HEK293 (cell line): ENCODE results near the gene CASP7.

Source experiments
- CTCF ChIA-PET: fragments of 350-600 bp; formaldehyde crosslinking; extraction: SDS; loops from one replicate; lab custom pipeline; 2021; ENCODE audit warnings: antibody characterized with exemption; lab: Yijun Ruan, JAX
- POLR2A ChIA-PET: fragments of 300-600 bp; formaldehyde crosslinking; extraction: SDS; loops from one replicate; lab custom pipeline; 2020; ENCODE audit warnings: antibody characterized with exemption, inconsistent platforms; lab: Yijun Ruan, JAX
- H3K27ac ChIP-seq: fragments of 200-500 bp; sonication (Bioruptor generic); 2 replicates; pipeline ENCODE4 v1.5.1; 2014; ENCODE audit warnings: low read depth, low read length, control low read depth, inconsistent platforms; ENCODE audit errors: extremely low read depth
- H3K36me3 ChIP-seq, 2 experiments: fragments of 200-500 bp in 1 of 2; sonication (Bioruptor generic) in 1 of 2; 1 replicate in 1 of 2; 2 replicates in 1 of 2; pipeline ENCODE4 v1.5.1; 2014 to 2017; ENCODE audit warnings: inconsistent platforms in 2 of 2, low read length in 2 of 2; ENCODE audit not compliant: control insufficient read depth in 2 of 2, insufficient read depth in 1 of 2
- H3K4me1 ChIP-seq: fragments of 200-500 bp; sonication (Bioruptor generic); 2 replicates; pipeline ENCODE4 v1.5.1; 2014; ENCODE audit warnings: mild to moderate bottlenecking, low read length, inconsistent platforms; ENCODE audit not compliant: control insufficient read depth, insufficient read depth
- H3K4me3 ChIP-seq: 2 replicates; pipeline ENCODE4 v1.5.1; 2011; ENCODE audit warnings: low read depth, mild to moderate bottlenecking, control low read depth, low read length, moderate library complexity
- H3K9me3 ChIP-seq: fragments of 200-500 bp; sonication (Bioruptor generic); 2 replicates; pipeline ENCODE4 v1.5.1; 2014; ENCODE audit warnings: low read depth, low read length, inconsistent platforms; ENCODE audit not compliant: control insufficient read depth, insufficient read depth
- KLF7 ChIP-seq: fragments of 450-650 bp; formaldehyde crosslinking; IDR thresholded peaks from 2 replicates; pipeline ENCODE4 v1.5.1; 2016; ENCODE audit warnings: missing biosample characterization, missing genetic modification characterization, borderline replicate concordance
- SP2 ChIP-seq: fragments of 450-650 bp; formaldehyde crosslinking; IDR thresholded peaks from 2 replicates; pipeline ENCODE4 v1.5.1; 2016; ENCODE audit warnings: missing biosample characterization, missing genetic modification characterization
- TCF7L2 ChIP-seq: IDR thresholded peaks from 2 replicates; pipeline ENCODE4 v1.6.1; 2011; ENCODE audit warnings: low read depth, mild to moderate bottlenecking, inconsistent platforms, low read length, moderate library complexity, borderline replicate concordance
- TSHZ1 ChIP-seq: fragments of 450-650 bp; formaldehyde crosslinking; IDR thresholded peaks from 2 replicates; pipeline ENCODE4 v1.5.1; 2016; ENCODE audit warnings: missing biosample characterization, missing genetic modification characterization, borderline replicate concordance
- ZBTB26 ChIP-seq: fragments of 450-650 bp; formaldehyde crosslinking; optimal IDR thresholded peaks from 2 replicates; pipeline ENCODE3; 2016; ENCODE audit warnings: missing biosample characterization, mild to moderate bottlenecking, missing genetic modification characterization
- ZFP41 ChIP-seq: fragments of 450-650 bp; formaldehyde crosslinking; IDR thresholded peaks from 2 replicates; pipeline ENCODE4 v1.5.1; 2016; ENCODE audit warnings: missing biosample characterization, missing genetic modification characterization, borderline replicate concordance
- ZNF10 ChIP-seq: fragments of 450-650 bp; formaldehyde crosslinking; IDR thresholded peaks from 2 replicates; pipeline ENCODE4 v1.5.1; 2017; ENCODE audit warnings: missing biosample characterization, missing genetic modification characterization
- ZNF155 ChIP-seq: fragments of 450-650 bp; formaldehyde crosslinking; IDR thresholded peaks from 2 replicates; pipeline ENCODE4 v1.5.1; 2016; ENCODE audit warnings: missing biosample characterization, missing genetic modification characterization
- ZNF169 ChIP-seq: fragments of 450-650 bp; formaldehyde crosslinking; IDR thresholded peaks from 2 replicates; pipeline ENCODE4 v1.5.1; 2016; ENCODE audit warnings: missing biosample characterization, missing genetic modification characterization
- ZNF174 ChIP-seq: fragments of 450-650 bp; formaldehyde crosslinking; IDR thresholded peaks from 2 replicates; pipeline ENCODE4 v1.5.0; 2017; ENCODE audit warnings: missing biosample characterization, mild to moderate bottlenecking, missing genetic modification characterization
- ZNF18 ChIP-seq: fragments of 450-650 bp; formaldehyde crosslinking; IDR thresholded peaks from 2 replicates; pipeline ENCODE4 v1.5.1; 2016; ENCODE audit warnings: missing biosample characterization, missing genetic modification characterization
- ZNF184 ChIP-seq: fragments of 450-650 bp; IDR thresholded peaks from 2 replicates; pipeline ENCODE4 v1.5.1; 2018; ENCODE audit warnings: missing biosample characterization, mild to moderate bottlenecking, missing genetic modification characterization
- ZNF202 ChIP-seq: fragments of 450-650 bp; formaldehyde crosslinking; IDR thresholded peaks from 2 replicates; pipeline ENCODE4 v1.5.1; 2016; ENCODE audit warnings: missing biosample characterization, missing genetic modification characterization, borderline replicate concordance
- ZNF341 ChIP-seq: fragments of 450-650 bp; formaldehyde crosslinking; IDR thresholded peaks from 2 replicates; pipeline ENCODE4; 2016; ENCODE audit warnings: low read depth, missing biosample characterization, missing genetic modification characterization
- ZNF473 ChIP-seq: fragments of 450-650 bp; formaldehyde crosslinking; IDR thresholded peaks from 2 replicates; pipeline ENCODE4 v1.5.1; 2017; ENCODE audit warnings: missing biosample characterization, missing genetic modification characterization
- ZNF561 ChIP-seq: fragments of 450-650 bp; IDR thresholded peaks from 2 replicates; pipeline ENCODE4 v1.5.1; 2018; ENCODE audit warnings: missing biosample characterization, missing genetic modification characterization, borderline replicate concordance
- ZNF623 ChIP-seq: fragments of 450-650 bp; formaldehyde crosslinking; IDR thresholded peaks from 2 replicates; pipeline ENCODE4 v1.5.1; 2016; ENCODE audit warnings: missing biosample characterization, missing genetic modification characterization
- ZNF629 ChIP-seq: fragments of 450-650 bp; formaldehyde crosslinking; IDR thresholded peaks from 2 replicates; pipeline ENCODE4 v1.5.1; 2017; ENCODE audit warnings: missing biosample characterization, missing genetic modification characterization
- ZSCAN4 ChIP-seq: fragments of 450-650 bp; formaldehyde crosslinking; IDR thresholded peaks from 2 replicates; pipeline ENCODE4 v1.5.1; 2017; ENCODE audit warnings: missing biosample characterization, missing genetic modification characterization

Gene CASP7

GRCh38 chr10:113704637-113705343 lies 25.1 kb downstream of the CASP7 start (continued):
- no peak for TF ChIP-seq ZNF629
- TF ChIP-seq ZNF341, result no peak

- Histone ChIP-seq H3K27ac (no peak overlapping the region), H3K36me3 (peaks cover 3 to 4% of the 10 kb centered on the region in 2 experiments; a peak in 2 of 3 replicates), H3K9me3 (no peaks in the 10 kb centered on the region), H3K4me3 (no peak overlapping the region), H3K4me1 (peaks cover 14% of the 10 kb centered on the region)
- ChIA-PET POLR2A (no interaction called here), CTCF (interaction anchor here (0.6 to 1.9 kb wide), 9 partner anchors 8 to 419 kb away, joined by 3 to 12 read pairs (median 4); no protein-coding TSS in a partner anchor)
- TF ChIP-seq ZNF155 (tag by site-specific recombination) (no peak), ZNF18 (tag by site-specific recombination) (no peak), ZNF202 (tag by site-specific recombination) (no peak), ZNF10 (tag by site-specific recombination) (no peak), KLF7 (tag by site-specific recombination) (no peak), ZSCAN4 (tag by site-specific recombination) (no peak), ZNF473 (tag by site-specific recombination) (no peak)
These were observed 25.6 kb downstream of the CASP7 start for GRCh38 chr10:113705344-113705652.

GRCh38 chr10:113706623-113707022 lies 26.9 kb downstream of the CASP7 start:
- no peak overlapping the region for H3K4me3 ChIP-seq
- ChIA-PET CTCF (interaction anchor here (0.8 to 1.6 kb wide), 6 partner anchors 10 to 671 kb away, joined by 3 to 12 read pairs (median 4); partner anchors contain the start of gene PLEKHS1), POLR2A (no interaction called here)
- H3K36me3 ChIP-seq, result no peaks in the 10 kb centered on the region
- H3K9me3 ChIP-seq, result no peaks in the 10 kb centered on the region
- TF ChIP-seq ZFP41 (tag by site-specific recombination) (no peak), TCF7L2 (no peak), SP2 (tag by site-specific recombination) (no peak), ZNF174 (tag by site-specific recombination) (no peak), TSHZ1 (no peak), ZBTB26 (no peak), ZNF561 (tag by site-specific recombination) (no peak), ZNF623 (tag by site-specific recombination) (no peak), ZNF169 (tag by site-specific recombination) (no peak), ZNF184 (tag by site-specific recombination) (no peak)
- H3K27ac ChIP-seq, result no peak overlapping the region
- peaks cover 14% of the 10 kb centered on the region for H3K4me1 ChIP-seq
